Measurements from ENCODE around the gene EPHA3. TPM values are rescaled to one million over a fixed set of nuclear protein-coding genes. Genes with fewer than 3 reads are reported as not detected.

Gene EPHA3
- total and polyA plus RNA-seq, 9 of the 15 experiments (the other 6 are each of a cell fraction or from before 2014, with no cell fraction given), result not detected

DNA sequence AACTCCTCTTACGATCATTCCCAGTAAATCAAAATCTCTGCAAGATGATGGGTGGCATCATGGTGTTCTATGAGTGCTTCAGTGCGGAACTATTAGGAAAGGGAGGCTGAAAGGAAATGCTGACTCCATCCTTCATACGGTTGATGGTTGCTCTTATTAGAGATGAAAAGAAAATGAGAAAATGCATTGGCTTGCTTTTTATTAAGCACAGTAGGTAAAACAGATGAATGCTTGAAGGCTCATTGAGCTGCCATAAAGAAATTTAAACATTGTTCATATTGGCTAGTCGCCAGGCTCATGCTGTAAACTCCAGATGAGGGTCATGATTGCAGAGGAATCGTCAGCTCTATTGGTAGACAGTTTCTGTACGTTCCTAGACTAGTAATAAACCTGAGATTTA, 115.8 kb downstream of the EPHA3 start:
- Histone ChIP-seq H3K9me1 (ENCODE audit: control insufficient read depth, insufficient read depth, low read length) (no peaks in the 10 kb centered on the region), H2AFZ (ENCODE audit: low read depth, low read length) (no peak overlapping the region), H3K4me3 (no peak overlapping the region), H3K9me3 (replicated peaks; ENCODE audit: control insufficient read depth, insufficient read depth, low read depth, low read length) (no peaks in the 10 kb centered on the region), H3K27ac (ENCODE audit: extremely low read depth, low read depth, low read length) (no peak overlapping the region), H3K4me2 (ENCODE audit: insufficient read depth, low read length) (no peak overlapping the region), H3K4me1 (replicated peaks in 1 of 2; ENCODE audit: control insufficient read depth in 2 of 2, insufficient read depth in 2 of 2, low read length in 2 of 2) (no peaks in the 10 kb centered on the region), H3K27me3 (ENCODE audit: control insufficient read depth in 2 of 2, insufficient read depth in 2 of 2, low read length in 2 of 2) (no peaks in the 10 kb centered on the region), H4K20me1 (replicated peaks; ENCODE audit: control insufficient read depth, insufficient read depth, low read length) (no peaks in the 10 kb centered on the region), H3K36me3 (ENCODE audit: control insufficient read depth, insufficient read depth, low read length) (no peaks in the 10 kb centered on the region), H3K79me2 (ENCODE audit: control insufficient read depth, insufficient read depth, low read length) (no peaks in the 10 kb centered on the region), H3K9ac (ENCODE audit: insufficient read depth in 1 of 2, low read depth in 2 of 2, low read length in 2 of 2) (no peak overlapping the region)
- CTCF ChIA-PET (ENCODE audit: low intra/inter-chr PET ratio), result no interaction called here
- no TSS peak for BruUV-seq (replicated peaks)
- TF ChIP-seq CBX3 (IDR thresholded peaks at IDR 0.05; ENCODE audit: borderline replicate concordance in 1 of 2, low read length in 2 of 2) (no peak), PCBP2 (IDR thresholded peaks at IDR 0.05; ENCODE audit: low read depth, low read length, poor library complexity, severe bottlenecking) (no peak), KLF1 (tag; IDR thresholded peaks at IDR 0.05) (no peak), TBP (optimal IDR thresholded peaks at IDR 0.05; ENCODE audit: low read depth, low read length) (no peak), ZNF444 (CRISPR knock-in tag; IDR thresholded peaks at IDR 0.05) (no peak), U2AF1 (optimal IDR thresholded peaks at IDR 0.05; ENCODE audit: low read depth, low read length) (no peak), SREBF2 (CRISPR knock-in tag; IDR thresholded peaks at IDR 0.05) (no peak), HNRNPL (IDR thresholded peaks at IDR 0.05; ENCODE audit: low read depth, low read length) (no peak), MEIS2 (IDR thresholded peaks at IDR 0.05; ENCODE audit: partially characterized antibody) (no peak)
- DNase-seq (ENCODE audit: extremely low read depth in 1 of 4, low spot score in 3 of 4) (no peak), FAIRE-seq (no peak), ATAC-seq (no peak)
- in situ Hi-C loops (cut with MboI), result no loop called here
- intact Hi-C loops (cut with micrococcal nuclease), result no loop called here
- 0% methylated on average over 6 of the region's 6 CpGs for WGBS (ENCODE audit: insufficient coverage, low coverage, missing lambda C conversion rate)
- POLR2A ChIA-PET, result no interaction called here

All from K562 (cell line).